Calu3 (cell line): ENCODE measurements around the gene PRDM12. TPM values are rescaled to one million over a fixed set of nuclear protein-coding genes. Genes with fewer than 3 reads are reported as not detected.

ENCODE experiments used
- BruUV-seq: library from RNA; stranded (reverse); fragments of 400-500 nt; replicated peaks from 2 replicates; lab custom pipeline; 2021; lab: Mats Ljungman, UMichigan
- CTCF ChIA-PET: fragments of 300-600 bp; sonication (Branson Sonifier 250); formaldehyde crosslinking; loops from one replicate; lab custom pipeline; 2022; ENCODE audit warnings: antibody characterized with exemption; lab: Charles Lee
- DNase-seq: peaks from one replicate; pipeline ENCODE4 v3.0.0; 2022
- H3K27ac Mint-ChIP-seq: one replicate; pipeline ENCODE4 v1.8.0; 2022; ENCODE audit warnings: mixed read lengths; ENCODE audit not compliant: unreplicated experiment
- H3K27me3 Mint-ChIP-seq: one replicate; pipeline ENCODE4 v1.8.0; 2022; ENCODE audit warnings: mixed read lengths; ENCODE audit not compliant: unreplicated experiment
- H3K36me3 Mint-ChIP-seq: one replicate; pipeline ENCODE4 v1.8.0; 2022; ENCODE audit warnings: mild to moderate bottlenecking, moderate library complexity, mixed read lengths; ENCODE audit not compliant: insufficient read depth, unreplicated experiment
- H3K4me1 Mint-ChIP-seq: one replicate; pipeline ENCODE4 v1.8.0; 2022; ENCODE audit warnings: mild to moderate bottlenecking, low read depth, mixed read lengths; ENCODE audit not compliant: unreplicated experiment
- H3K4me3 Mint-ChIP-seq: one replicate; pipeline ENCODE4 v1.8.0; 2022; ENCODE audit warnings: mild to moderate bottlenecking, low read depth, moderate library complexity, mixed read lengths; ENCODE audit not compliant: unreplicated experiment
- H3K9me3 Mint-ChIP-seq: one replicate; pipeline ENCODE4 v1.8.0; 2022; ENCODE audit warnings: low read depth, mixed read lengths; ENCODE audit not compliant: unreplicated experiment
- CTCF ChIP-seq: fragments of 200-600 bp; IDR thresholded peaks from one replicate; pipeline ENCODE4 v1.8.0; 2022; ENCODE audit warnings: antibody characterized with exemption; ENCODE audit not compliant: unreplicated experiment
- intact Hi-C: fragments of 100-400 bp; cut with micrococcal nuclease; formaldehyde crosslinking; loops from one replicate; pipeline ENCODE4 v1.10.0; 2022; ENCODE audit not compliant: unreplicated experiment
- total RNA-seq: library from RNA; stranded (reverse); gene quantifications from 2 replicates; pipeline ENCODE4 v1.2.3, GENCODE V29; 2022

The PRDM12 gene
- total RNA-seq, 1 experiment from 2014 or later = not detected

DNA sequence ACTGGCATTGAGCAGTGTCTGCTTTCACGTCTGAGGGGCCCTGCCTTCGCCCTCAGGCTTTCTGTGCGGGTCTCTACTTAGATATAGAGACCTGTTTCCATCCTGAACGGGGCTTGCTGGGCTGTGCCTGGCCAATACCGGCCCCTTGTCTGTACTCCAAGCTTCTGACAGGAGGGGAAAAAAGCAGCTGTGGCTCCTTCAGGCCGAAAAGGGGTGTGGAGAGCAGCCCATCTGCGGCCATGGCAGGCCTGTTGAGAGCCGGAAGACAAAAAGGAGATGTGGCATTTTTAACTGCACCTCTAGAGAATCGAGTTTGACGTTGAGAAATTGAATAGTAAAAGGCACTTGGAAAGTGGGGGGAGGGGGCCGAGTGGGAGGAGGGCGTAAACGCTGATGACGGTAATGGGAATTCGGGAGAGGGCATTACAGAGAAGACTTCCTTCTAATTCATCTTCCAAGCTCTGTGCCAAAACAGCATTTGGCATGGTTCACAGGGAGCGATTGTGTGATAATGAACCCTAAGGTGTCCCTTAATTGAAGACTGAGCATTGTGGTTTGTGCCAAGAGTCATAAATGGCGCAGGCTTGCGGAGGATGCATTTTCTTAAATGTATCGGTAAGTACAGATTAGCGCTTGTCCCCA is 25.1 kb upstream of the PRDM12 start:
- H3K27ac Mint-ChIP-seq = no peak overlapping the region
- H3K4me3 Mint-ChIP-seq = no peak overlapping the region
- peaks cover 5% of the 10 kb centered on the region for H3K36me3 Mint-ChIP-seq
- no TSS peak for BruUV-seq
- intact Hi-C loops = no loop called here
- H3K4me1 Mint-ChIP-seq = no peaks in the 10 kb centered on the region
- H3K27me3 Mint-ChIP-seq = no peaks in the 10 kb centered on the region
- no peak for DNase-seq
- CTCF ChIA-PET = no interaction called here
- no peaks in the 10 kb centered on the region for H3K9me3 Mint-ChIP-seq
- TF ChIP-seq CTCF = no peak

DNA sequence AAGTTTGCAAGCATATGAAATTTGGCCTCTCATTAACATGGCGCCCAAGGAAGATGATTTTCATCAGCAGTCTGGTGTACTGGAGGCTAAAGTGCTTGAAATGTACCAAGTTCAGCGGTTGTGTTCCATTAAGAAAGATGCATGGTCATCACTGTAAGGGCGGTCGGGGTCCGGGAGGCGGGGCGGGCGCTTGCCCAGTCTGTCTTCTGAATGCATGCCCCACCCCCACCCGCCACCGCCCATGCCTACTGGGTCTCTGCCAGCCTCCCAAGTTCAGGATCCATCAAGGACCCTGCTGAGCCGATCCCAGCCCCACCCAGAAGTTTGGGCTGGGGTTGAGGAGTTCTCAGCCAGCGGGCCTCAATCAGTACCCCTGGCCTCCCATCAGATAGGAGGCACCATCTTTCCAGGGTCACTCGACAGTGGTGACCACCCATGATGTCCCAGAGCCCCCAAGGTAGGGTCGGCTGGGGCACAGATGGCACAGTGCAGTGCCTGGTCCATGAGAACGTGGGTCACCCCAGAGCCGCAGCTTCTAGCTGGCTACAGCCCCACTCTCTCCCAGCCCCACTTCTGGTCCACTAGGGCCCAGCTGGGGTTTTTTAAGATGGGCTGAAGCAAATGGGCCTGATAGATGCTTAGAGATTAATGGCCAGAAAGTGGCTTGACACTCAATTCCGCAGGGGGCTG is 24.4 kb upstream of the PRDM12 start:
- intact Hi-C loops = no loop called here
- CTCF ChIA-PET = no interaction called here
- Mint-ChIP-seq H3K4me3 (no peak overlapping the region), H3K9me3 (no peaks in the 10 kb centered on the region), H3K27ac (no peak overlapping the region), H3K27me3 (no peaks in the 10 kb centered on the region), H3K4me1 (no peaks in the 10 kb centered on the region), H3K36me3 (no peaks in the 10 kb centered on the region)
- DNase-seq = no peak
- BruUV-seq = no TSS peak
- no peak for TF ChIP-seq CTCF

GRCh38 chr9:130640681-130641080 is 23.7 kb upstream of the PRDM12 start:
- Mint-ChIP-seq H3K4me3 (no peak overlapping the region), H3K27ac (no peak overlapping the region), H3K36me3 (no peaks in the 10 kb centered on the region), H3K9me3 (no peaks in the 10 kb centered on the region), H3K27me3 (no peaks in the 10 kb centered on the region), H3K4me1 (no peaks in the 10 kb centered on the region)
- no peak for DNase-seq
- intact Hi-C loops = no loop called here
- no TSS peak for BruUV-seq
- CTCF ChIA-PET = no interaction called here
- TF ChIP-seq CTCF = no peak

GRCh38 chr9:130642926-130643325 is 21.5 kb upstream of the PRDM12 start:
- no peaks in the 10 kb centered on the region for H3K36me3 Mint-ChIP-seq
- BruUV-seq = no TSS peak
- no peak for TF ChIP-seq CTCF
- no peak overlapping the region for H3K27ac Mint-ChIP-seq
- CTCF ChIA-PET = no interaction called here
- no peaks in the 10 kb centered on the region for H3K4me1 Mint-ChIP-seq
- H3K4me3 Mint-ChIP-seq = no peak overlapping the region
- no peak for DNase-seq
- H3K9me3 Mint-ChIP-seq = no peaks in the 10 kb centered on the region
- H3K27me3 Mint-ChIP-seq = no peaks in the 10 kb centered on the region
- intact Hi-C loops = no loop called here
